Panc1 (cell line): ENCODE data around the gene SVIL. TPM values are rescaled to one million over a fixed set of nuclear protein-coding genes. Genes with fewer than 3 reads are reported as not detected.
A peak's percentile ranks its signal among the peaks of the same experiment; 100 is the strongest.

Source experiments
- ATAC-seq: fragments of 200-7000 bp; cut with Tn5 transposase; 2 replicates; pipeline ENCODE4 v1.9.1; 2020; ENCODE audit warnings: mild to moderate bottlenecking, moderate library complexity
- BruUV-seq: library from RNA; stranded (reverse); fragments of 400-500 nt; replicated peaks from 2 replicates; lab custom pipeline; 2021; lab: Mats Ljungman, UMichigan
- CTCF ChIA-PET: fragments of 300-600 bp; sonication (Branson Sonifier 250); formaldehyde crosslinking; loops from one replicate; lab custom pipeline; 2022; ENCODE audit warnings: antibody characterized with exemption; lab: Charles Lee
- POLR2A ChIA-PET: fragments of 300-600 bp; sonication (Branson Sonifier 250); formaldehyde crosslinking; loops from one replicate; lab custom pipeline; 2022; ENCODE audit warnings: antibody characterized with exemption; lab: Charles Lee
- DNase-seq: peaks from one replicate; pipeline ENCODE4 v3.0.0-alpha.2; 2010; ENCODE audit warnings: low read depth, low spot score
- H3K27ac ChIP-seq: 2 replicates; pipeline ENCODE4 v1.5.1; 2011; ENCODE audit warnings: mild to moderate bottlenecking, low read length, inconsistent platforms
- H3K27me3 ChIP-seq: fragments of 200-500 bp; sonication (Bioruptor generic); 2 replicates; pipeline ENCODE4 v1.6.0; 2014; ENCODE audit warnings: low read length, inconsistent platforms; ENCODE audit not compliant: control insufficient read depth, insufficient read depth
- H3K36me3 ChIP-seq: fragments of 200-500 bp; sonication (Bioruptor generic); 2 replicates; pipeline ENCODE4 v1.5.1; 2014; ENCODE audit warnings: inconsistent platforms, mild to moderate bottlenecking, low read length, moderate library complexity; ENCODE audit not compliant: control insufficient read depth, insufficient read depth
- H3K4me1 ChIP-seq: 2 replicates; pipeline ENCODE4 v1.5.1; 2011; ENCODE audit warnings: inconsistent platforms, mild to moderate bottlenecking, low read length, moderate library complexity; ENCODE audit not compliant: control insufficient read depth, insufficient read depth
- H3K4me3 ChIP-seq, 2 experiments: 2 replicates each; pipeline ENCODE4 v1.5.1; 2011 to 2012; ENCODE audit warnings: low read depth in 2 of 2, low read length in 2 of 2, mild to moderate bottlenecking in 2 of 2, inconsistent platforms in 1 of 2, moderate library complexity in 1 of 2
- H3K9me3 ChIP-seq: fragments of 200-500 bp; sonication (Bioruptor generic); 2 replicates; pipeline ENCODE4 v1.5.1; 2014; ENCODE audit warnings: low read depth, mild to moderate bottlenecking, inconsistent platforms, low read length, moderate library complexity; ENCODE audit not compliant: control insufficient read depth, insufficient read depth
- POLR2AphosphoS5 ChIP-seq: IDR thresholded peaks from 2 replicates; pipeline ENCODE4 v1.6.1; 2012; ENCODE audit warnings: mild to moderate bottlenecking, low read depth, low read length, moderate library complexity
- SIN3A ChIP-seq: IDR thresholded peaks from 2 replicates; pipeline ENCODE4 v1.6.1; 2012; ENCODE audit warnings: low read depth, mild to moderate bottlenecking, low read length, moderate library complexity, borderline replicate concordance; ENCODE audit not compliant: insufficient read depth
- TCF7L2 ChIP-seq: IDR thresholded peaks from 2 replicates; pipeline ENCODE4 v1.6.1; 2011; ENCODE audit warnings: mild to moderate bottlenecking, low read depth, low read length, inconsistent platforms
- in situ Hi-C: cut with HindIII; loops from 2 replicates; pipeline ENCODE4 v1.10.0; 2016; ENCODE audit warnings: low sequenced_read_pairs, low pct_unique_long_range_greater_than_20kb
- intact Hi-C: fragments of 100-400 bp; cut with micrococcal nuclease; formaldehyde crosslinking; loops from one replicate; pipeline ENCODE4 v1.10.0; 2022; ENCODE audit not compliant: unreplicated experiment
- total RNA-seq: library from RNA; stranded (reverse); gene quantifications from one replicate; pipeline ENCODE4 v1.2.1, GENCODE V29; 2021; ENCODE audit not compliant: unreplicated experiment
- TF ChIP-seq, protein P1 (sequence below), 2 experiments: IDR thresholded peaks; 2 replicates each; pipeline ENCODE4 v1.6.1; 2011 to 2012; ENCODE audit warnings: low read depth in 2 of 2, control low read depth in 1 of 2, low read length in 1 of 2, mild to moderate bottlenecking in 1 of 2, moderate library complexity in 1 of 2; ENCODE audit not compliant: insufficient read depth in 1 of 2
- TF ChIP-seq, protein P2 (sequence below): fragments of 450-650 bp; IDR thresholded peaks from 2 replicates; pipeline ENCODE4 v1.5.1; 2017; ENCODE audit warnings: mild to moderate bottlenecking

The SVIL gene
- total RNA-seq, 1 experiment from 2014 or later, result 72.8 TPM

DNA sequence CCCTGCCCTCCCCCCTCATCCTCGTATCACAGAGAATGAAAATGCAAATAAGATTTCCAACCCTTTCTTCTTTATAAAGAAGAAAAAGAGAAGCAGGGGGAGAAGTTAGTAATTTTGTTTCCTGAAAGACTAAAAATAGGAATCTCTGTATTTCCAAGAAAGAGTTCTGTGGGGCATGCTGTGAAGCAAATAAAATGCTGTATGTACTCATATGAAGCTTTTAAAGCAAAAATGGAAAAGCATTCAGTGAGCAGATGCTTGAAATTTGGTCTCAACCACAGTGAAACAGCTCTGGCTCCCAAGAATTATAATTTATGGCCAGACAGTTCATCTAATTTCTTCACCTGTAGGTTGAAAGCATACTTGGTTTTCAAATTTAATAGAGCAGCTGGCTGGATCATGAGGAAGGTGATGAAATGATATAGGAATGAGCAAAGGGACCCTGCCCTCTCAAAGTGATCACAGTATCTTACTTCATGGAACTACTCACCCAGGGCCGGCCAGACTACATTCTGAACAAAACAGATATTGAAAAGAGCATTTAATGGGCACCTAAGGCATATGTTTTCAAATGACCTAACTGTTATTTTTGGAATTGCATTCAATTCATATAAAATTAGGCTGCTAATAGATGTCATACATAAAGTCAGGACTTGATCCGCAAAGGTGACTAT lies 31.4 kb downstream of the SVIL start:
- H3K27me3 ChIP-seq, result no peaks in the 10 kb centered on the region
- CTCF ChIA-PET, result no interaction called here
- no peaks in the 10 kb centered on the region for H3K36me3 ChIP-seq
- no peak overlapping the region for H3K4me3 ChIP-seq
- intact Hi-C loops, result no loop called here
- in situ Hi-C loops, result no loop called here
- no peak for DNase-seq
- H3K4me1 ChIP-seq, result peaks cover 14% of the 10 kb centered on the region; the same call in 1 of the 2 replicates
- POLR2A ChIA-PET, result no interaction called here
- BruUV-seq, result no TSS peak
- no peak for TF ChIP-seq TCF7L2
- TF ChIP-seq, protein P1, sequence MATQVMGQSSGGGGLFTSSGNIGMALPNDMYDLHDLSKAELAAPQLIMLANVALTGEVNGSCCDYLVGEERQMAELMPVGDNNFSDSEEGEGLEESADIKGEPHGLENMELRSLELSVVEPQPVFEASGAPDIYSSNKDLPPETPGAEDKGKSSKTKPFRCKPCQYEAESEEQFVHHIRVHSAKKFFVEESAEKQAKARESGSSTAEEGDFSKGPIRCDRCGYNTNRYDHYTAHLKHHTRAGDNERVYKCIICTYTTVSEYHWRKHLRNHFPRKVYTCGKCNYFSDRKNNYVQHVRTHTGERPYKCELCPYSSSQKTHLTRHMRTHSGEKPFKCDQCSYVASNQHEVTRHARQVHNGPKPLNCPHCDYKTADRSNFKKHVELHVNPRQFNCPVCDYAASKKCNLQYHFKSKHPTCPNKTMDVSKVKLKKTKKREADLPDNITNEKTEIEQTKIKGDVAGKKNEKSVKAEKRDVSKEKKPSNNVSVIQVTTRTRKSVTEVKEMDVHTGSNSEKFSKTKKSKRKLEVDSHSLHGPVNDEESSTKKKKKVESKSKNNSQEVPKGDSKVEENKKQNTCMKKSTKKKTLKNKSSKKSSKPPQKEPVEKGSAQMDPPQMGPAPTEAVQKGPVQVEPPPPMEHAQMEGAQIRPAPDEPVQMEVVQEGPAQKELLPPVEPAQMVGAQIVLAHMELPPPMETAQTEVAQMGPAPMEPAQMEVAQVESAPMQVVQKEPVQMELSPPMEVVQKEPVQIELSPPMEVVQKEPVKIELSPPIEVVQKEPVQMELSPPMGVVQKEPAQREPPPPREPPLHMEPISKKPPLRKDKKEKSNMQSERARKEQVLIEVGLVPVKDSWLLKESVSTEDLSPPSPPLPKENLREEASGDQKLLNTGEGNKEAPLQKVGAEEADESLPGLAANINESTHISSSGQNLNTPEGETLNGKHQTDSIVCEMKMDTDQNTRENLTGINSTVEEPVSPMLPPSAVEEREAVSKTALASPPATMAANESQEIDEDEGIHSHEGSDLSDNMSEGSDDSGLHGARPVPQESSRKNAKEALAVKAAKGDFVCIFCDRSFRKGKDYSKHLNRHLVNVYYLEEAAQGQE (IDR thresholded peaks at IDR 0.05; ENCODE audit: insufficient read depth in 1 of 2, low read depth in 2 of 2, low read length in 1 of 2), result no peak
- TF ChIP-seq POLR2AphosphoS5, result no peak
- TF ChIP-seq SIN3A, result no peak
- TF ChIP-seq, protein P2, sequence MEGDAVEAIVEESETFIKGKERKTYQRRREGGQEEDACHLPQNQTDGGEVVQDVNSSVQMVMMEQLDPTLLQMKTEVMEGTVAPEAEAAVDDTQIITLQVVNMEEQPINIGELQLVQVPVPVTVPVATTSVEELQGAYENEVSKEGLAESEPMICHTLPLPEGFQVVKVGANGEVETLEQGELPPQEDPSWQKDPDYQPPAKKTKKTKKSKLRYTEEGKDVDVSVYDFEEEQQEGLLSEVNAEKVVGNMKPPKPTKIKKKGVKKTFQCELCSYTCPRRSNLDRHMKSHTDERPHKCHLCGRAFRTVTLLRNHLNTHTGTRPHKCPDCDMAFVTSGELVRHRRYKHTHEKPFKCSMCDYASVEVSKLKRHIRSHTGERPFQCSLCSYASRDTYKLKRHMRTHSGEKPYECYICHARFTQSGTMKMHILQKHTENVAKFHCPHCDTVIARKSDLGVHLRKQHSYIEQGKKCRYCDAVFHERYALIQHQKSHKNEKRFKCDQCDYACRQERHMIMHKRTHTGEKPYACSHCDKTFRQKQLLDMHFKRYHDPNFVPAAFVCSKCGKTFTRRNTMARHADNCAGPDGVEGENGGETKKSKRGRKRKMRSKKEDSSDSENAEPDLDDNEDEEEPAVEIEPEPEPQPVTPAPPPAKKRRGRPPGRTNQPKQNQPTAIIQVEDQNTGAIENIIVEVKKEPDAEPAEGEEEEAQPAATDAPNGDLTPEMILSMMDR, result no peak
- no peaks in the 10 kb centered on the region for H3K9me3 ChIP-seq
- no peak overlapping the region for H3K27ac ChIP-seq
- no peak for ATAC-seq

DNA sequence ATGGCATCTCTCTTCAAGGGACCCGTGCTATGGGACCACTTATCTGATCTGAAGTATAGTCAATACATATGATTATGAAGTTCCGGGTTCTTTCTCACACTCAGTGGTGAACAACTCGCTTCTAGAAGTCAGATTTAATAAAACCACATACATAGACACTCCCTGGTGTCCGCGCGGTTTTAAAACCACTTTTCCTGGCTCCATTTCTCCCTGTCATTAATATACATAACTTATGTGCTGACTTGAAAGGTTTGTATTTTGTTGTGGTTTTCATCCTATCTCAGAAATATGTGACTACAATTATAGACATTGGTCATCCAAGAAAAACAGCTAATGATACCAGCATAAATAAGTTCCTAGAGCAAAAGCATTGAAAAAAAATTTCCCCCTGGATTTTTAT lies 34.0 kb downstream of the SVIL start:
- CTCF ChIA-PET, result no interaction called here
- POLR2A ChIA-PET, result no interaction called here
- TSS peak; percentile 11 for BruUV-seq
- no peak overlapping the region for H3K27ac ChIP-seq
- in situ Hi-C loops, result no loop called here
- H3K4me1 ChIP-seq, result peaks cover 14% of the 10 kb centered on the region; the same call in 1 of the 2 replicates
- no peaks in the 10 kb centered on the region for H3K9me3 ChIP-seq
- intact Hi-C loops, result no loop called here
- no peak overlapping the region for H3K4me3 ChIP-seq
- H3K36me3 ChIP-seq, result no peaks in the 10 kb centered on the region
- DNase-seq (no peak), ATAC-seq (no peak)
- TF ChIP-seq, protein P2, result no peak
- TF ChIP-seq TCF7L2 (no peak), POLR2AphosphoS5 (no peak), SIN3A (no peak)
- TF ChIP-seq, protein P1 (IDR thresholded peaks at IDR 0.05; ENCODE audit: insufficient read depth in 1 of 2, low read depth in 2 of 2, low read length in 1 of 2), result no peak
- no peaks in the 10 kb centered on the region for H3K27me3 ChIP-seq
